HCT116 (cell line): Measurements from ENCODE around the gene LHPP. TPM values are rescaled to one million over a fixed set of nuclear protein-coding genes. Genes with fewer than 3 reads are reported as not detected.

Experiments
- ATAC-seq: fragments of 200-7000 bp; cut with Tn5 transposase; 2 replicates; pipeline ENCODE4 v1.9.1; 2020; ENCODE audit warnings: mild to moderate bottlenecking, moderate library complexity
- BruUV-seq: library from RNA; stranded (reverse); fragments of 400-500 nt; replicated peaks from 2 replicates; lab custom pipeline; 2021; lab: Mats Ljungman, UMichigan
- CTCF ChIA-PET: fragments of 300-600 bp; sonication (Branson Sonifier 250); formaldehyde crosslinking; loops from one replicate; lab custom pipeline; 2021; ENCODE audit warnings: antibody characterized with exemption; lab: Charles Lee
- POLR2A ChIA-PET: fragments of 300-600, 350-600 bp; sonication (Branson Sonifier 250); formaldehyde crosslinking; loops from one replicate; lab custom pipeline; 2021; ENCODE audit warnings: antibody characterized with exemption; lab: Charles Lee
- RAD21 ChIA-PET, 2 experiments: fragments of 300-600 bp; sonication (Branson Sonifier 250); formaldehyde crosslinking; loops; one replicate each; lab custom pipeline; 2023; ENCODE audit warnings: low total read pairs in 2 of 2; ENCODE audit not compliant: uncharacterized antibody in 2 of 2, unreplicated experiment in 2 of 2, low non-redundant PET in 1 of 2; lab: Charles Lee
- DNase-seq: peaks from one replicate; pipeline ENCODE4 v3.0.0-alpha.2; 2010; ENCODE audit warnings: low read depth, low spot score
- H2AFZ ChIP-seq: fragments of 200-600 bp; shearing (Covaris generic), sonication (generic); 2 replicates; pipeline ENCODE4 v1.6.1; 2017; ENCODE audit warnings: low read depth, mixed run types, mixed read lengths, antibody characterized with exemption, low read length; ENCODE audit not compliant: poor library complexity, severe bottlenecking
- H3K27ac ChIP-seq: 2 replicates; pipeline ENCODE4 v1.5.1; 2012; ENCODE audit warnings: low read depth, low read length
- H3K27me3 ChIP-seq: fragments of 200-600 bp; sonication (generic); 2 replicates; pipeline ENCODE4 v1.6.1; 2016; ENCODE audit warnings: mixed run types, low read length, mixed read lengths; ENCODE audit not compliant: insufficient read depth
- H3K36me3 ChIP-seq, 2 experiments: fragments of 200-500 bp in 1 of 2; fragments of 200-600 bp in 1 of 2; sonication (Bioruptor generic) in 1 of 2; sonication (generic) in 1 of 2; 2 replicates each; pipeline versions ENCODE4 v1.5.1 to v1.6.1; 2014 to 2016; ENCODE audit warnings: low read length in 2 of 2, inconsistent platforms in 1 of 2, mixed read lengths in 1 of 2, mixed run types in 1 of 2; ENCODE audit not compliant: insufficient read depth in 2 of 2, control insufficient read depth in 1 of 2
- H3K4me1 ChIP-seq, 2 experiments: fragments of 200-600 bp in 1 of 2; sonication (generic) in 1 of 2; 2 replicates each; pipeline versions ENCODE4 v1.5.1 to v1.6.1; 2012 to 2017; ENCODE audit warnings: low read length in 2 of 2, inconsistent platforms in 1 of 2, mild to moderate bottlenecking in 1 of 2, mixed read lengths in 1 of 2, mixed run types in 1 of 2, moderate library complexity in 1 of 2; ENCODE audit not compliant: insufficient read depth in 2 of 2, control insufficient read depth in 1 of 2
- H3K4me2 ChIP-seq: fragments of 200-600 bp; sonication (generic); 2 replicates; pipeline ENCODE4 v1.6.1; 2017; ENCODE audit warnings: mixed run types, low read length, mixed read lengths
- H3K4me3 ChIP-seq, 2 experiments: fragments of 200-600 bp in 1 of 2; sonication (generic) in 1 of 2; replicated peaks in 1 of 2; 2 replicates each; pipeline ENCODE4 v1.5.1; 2011 to 2016; ENCODE audit warnings: low read length in 2 of 2, control low read depth in 1 of 2, low read depth in 1 of 2, mild to moderate bottlenecking in 1 of 2, mixed read lengths in 1 of 2, mixed run types in 1 of 2
- H3K79me2 ChIP-seq: fragments of 200-600 bp; sonication (generic); 2 replicates; pipeline ENCODE4 v1.6.1; 2017; ENCODE audit warnings: mild to moderate bottlenecking, mixed run types, low read length, moderate library complexity, mixed read lengths; ENCODE audit not compliant: insufficient read depth
- H3K9ac ChIP-seq: fragments of 200-600 bp; sonication (generic); 2 replicates; pipeline ENCODE4 v1.6.1; 2016; ENCODE audit warnings: low read length, mixed read lengths
- H3K9me2 ChIP-seq: fragments of 200-600 bp; sonication (generic), shearing (Covaris generic); 2 replicates; pipeline ENCODE4 v1.6.1; 2017; ENCODE audit warnings: mixed run types, mild to moderate bottlenecking, moderate library complexity; ENCODE audit not compliant: insufficient read depth
- H3K9me3 ChIP-seq, 2 experiments: fragments of 200-500 bp in 1 of 2; fragments of 200-600 bp in 1 of 2; sonication (Bioruptor generic) in 1 of 2; sonication (generic) in 1 of 2; 2 replicates each; pipeline ENCODE4 v1.6.1; 2014 to 2017; ENCODE audit warnings: low read length in 2 of 2, mixed read lengths in 2 of 2, inconsistent platforms in 1 of 2, low read depth in 1 of 2, mild to moderate bottlenecking in 1 of 2, mixed run types in 1 of 2, moderate library complexity in 1 of 2; ENCODE audit not compliant: control insufficient read depth in 1 of 2, insufficient read depth in 1 of 2
- H4K20me1 ChIP-seq: fragments of 200-600 bp; sonication (generic), shearing (Covaris generic); 2 replicates; pipeline ENCODE4 v1.6.1; 2017; ENCODE audit warnings: mixed run types, mild to moderate bottlenecking, moderate library complexity; ENCODE audit not compliant: insufficient read depth
- CBX3 ChIP-seq: IDR thresholded peaks from 2 replicates; pipeline ENCODE4 v1.6.1; 2012; ENCODE audit warnings: low read depth
- CEBPB ChIP-seq: IDR thresholded peaks from 2 replicates; pipeline ENCODE4 v1.6.1; 2012; ENCODE audit warnings: low read depth
- EGR1 ChIP-seq: IDR thresholded peaks from 2 replicates; pipeline ENCODE4 v1.6.1; 2012; ENCODE audit warnings: low read depth
- ELF1 ChIP-seq: IDR thresholded peaks from 2 replicates; pipeline ENCODE4 v1.6.1; 2012; ENCODE audit warnings: low read depth, borderline replicate concordance
- EZH2 ChIP-seq: fragments of 200-600 bp; sonication (generic); IDR thresholded peaks from 2 replicates; pipeline ENCODE4 v1.6.1; 2017; ENCODE audit warnings: antibody characterized with exemption, mixed run types
- FOSL1 ChIP-seq: IDR thresholded peaks from 2 replicates; pipeline ENCODE4 v1.6.1; 2012; ENCODE audit warnings: low read depth
- POLR2A ChIP-seq: IDR thresholded peaks from 2 replicates; pipeline ENCODE4 v1.7.0; 2011; ENCODE audit warnings: borderline replicate concordance; ENCODE audit not compliant: insufficient read depth, insufficient read length; ENCODE audit errors: extremely low read depth
- RAD21 ChIP-seq: IDR thresholded peaks from 2 replicates; pipeline ENCODE4 v1.6.1; 2012; ENCODE audit warnings: low read depth, mild to moderate bottlenecking
- SIN3A ChIP-seq: IDR thresholded peaks from 2 replicates; pipeline ENCODE4 v1.6.1; 2012; ENCODE audit warnings: low read depth
- TCF7L2 ChIP-seq: IDR thresholded peaks from 2 replicates; pipeline ENCODE4 v1.7.0; 2011; ENCODE audit warnings: borderline replicate concordance, inconsistent platforms; ENCODE audit not compliant: insufficient read depth, insufficient read length; ENCODE audit errors: extremely low read depth
- ZNF274 ChIP-seq: fragments of 200-500 bp; sonication (Bioruptor generic); IDR thresholded peaks from 2 replicates; pipeline ENCODE4 v1.6.1; 2014; ENCODE audit warnings: mild to moderate bottlenecking, low read depth, low read length, inconsistent platforms
- intact Hi-C: fragments of 100-400 bp; cut with micrococcal nuclease; formaldehyde crosslinking; loops from 2 replicates; pipeline ENCODE4 v1.10.0; 2022
- total RNA-seq: library from RNA; stranded (reverse); gene quantifications from one replicate; pipeline ENCODE4 v1.2.1, GENCODE V29; 2021; ENCODE audit not compliant: unreplicated experiment
- TF ChIP-seq, protein P1 (sequence below), 3 experiments: fragments of 200-600 bp in 1 of 3; sonication (generic) in 1 of 3; IDR thresholded peaks in 2 of 3; conservative IDR thresholded peaks in 1 of 3; 2 replicates each; pipeline ENCODE4 v1.5.1; 2012 to 2017; ENCODE audit warnings: low read depth in 2 of 3, low read length in 2 of 3, antibody characterized with exemption in 1 of 3, borderline replicate concordance in 1 of 3, control low read depth in 1 of 3, mild to moderate bottlenecking in 1 of 3, mixed read lengths in 1 of 3, mixed run types in 1 of 3, moderate library complexity in 1 of 3; ENCODE audit not compliant: insufficient read depth in 1 of 3
- TF ChIP-seq, protein P2 (sequence below): IDR thresholded peaks from 2 replicates; pipeline ENCODE4 v1.6.1; 2011; ENCODE audit warnings: mild to moderate bottlenecking, low read length, moderate library complexity; ENCODE audit not compliant: insufficient replicate concordance; ENCODE audit errors: extremely low read depth
- TF ChIP-seq, protein P3 (sequence below): IDR thresholded peaks from 2 replicates; pipeline ENCODE4 v1.6.1; 2012; ENCODE audit warnings: low read depth

Gene LHPP
- total RNA-seq, 1 experiment from 2014 or later = 45.8 TPM

- no peak overlapping the region for H3K9ac ChIP-seq
- no peak overlapping the region for H3K4me2 ChIP-seq
- no peaks in the 10 kb centered on the region for H3K36me3 ChIP-seq
- intact Hi-C loops = no loop called here
- H3K27ac ChIP-seq = no peak overlapping the region
- H3K4me3 ChIP-seq = no peak overlapping the region
- POLR2A ChIA-PET = no interaction called here
- TF ChIP-seq FOSL1 (no peak), ELF1 (no peak), CEBPB (no peak), CBX3 (no peak), TCF7L2 (no peak), ZNF274 (no peak), EZH2 (no peak), RAD21 (no peak), EGR1 (no peak), SIN3A (no peak), POLR2A (no peak)
- TF ChIP-seq, protein P1, sequence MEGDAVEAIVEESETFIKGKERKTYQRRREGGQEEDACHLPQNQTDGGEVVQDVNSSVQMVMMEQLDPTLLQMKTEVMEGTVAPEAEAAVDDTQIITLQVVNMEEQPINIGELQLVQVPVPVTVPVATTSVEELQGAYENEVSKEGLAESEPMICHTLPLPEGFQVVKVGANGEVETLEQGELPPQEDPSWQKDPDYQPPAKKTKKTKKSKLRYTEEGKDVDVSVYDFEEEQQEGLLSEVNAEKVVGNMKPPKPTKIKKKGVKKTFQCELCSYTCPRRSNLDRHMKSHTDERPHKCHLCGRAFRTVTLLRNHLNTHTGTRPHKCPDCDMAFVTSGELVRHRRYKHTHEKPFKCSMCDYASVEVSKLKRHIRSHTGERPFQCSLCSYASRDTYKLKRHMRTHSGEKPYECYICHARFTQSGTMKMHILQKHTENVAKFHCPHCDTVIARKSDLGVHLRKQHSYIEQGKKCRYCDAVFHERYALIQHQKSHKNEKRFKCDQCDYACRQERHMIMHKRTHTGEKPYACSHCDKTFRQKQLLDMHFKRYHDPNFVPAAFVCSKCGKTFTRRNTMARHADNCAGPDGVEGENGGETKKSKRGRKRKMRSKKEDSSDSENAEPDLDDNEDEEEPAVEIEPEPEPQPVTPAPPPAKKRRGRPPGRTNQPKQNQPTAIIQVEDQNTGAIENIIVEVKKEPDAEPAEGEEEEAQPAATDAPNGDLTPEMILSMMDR (IDR thresholded peaks at IDR 0.05 in 2 of 3, conservative IDR thresholded peaks at IDR 0.05 in 1 of 3; ENCODE audit: borderline replicate concordance in 1 of 3, insufficient read depth in 1 of 3, low read depth in 2 of 3, low read length in 2 of 3) = no peak
- TF ChIP-seq, protein P2, sequence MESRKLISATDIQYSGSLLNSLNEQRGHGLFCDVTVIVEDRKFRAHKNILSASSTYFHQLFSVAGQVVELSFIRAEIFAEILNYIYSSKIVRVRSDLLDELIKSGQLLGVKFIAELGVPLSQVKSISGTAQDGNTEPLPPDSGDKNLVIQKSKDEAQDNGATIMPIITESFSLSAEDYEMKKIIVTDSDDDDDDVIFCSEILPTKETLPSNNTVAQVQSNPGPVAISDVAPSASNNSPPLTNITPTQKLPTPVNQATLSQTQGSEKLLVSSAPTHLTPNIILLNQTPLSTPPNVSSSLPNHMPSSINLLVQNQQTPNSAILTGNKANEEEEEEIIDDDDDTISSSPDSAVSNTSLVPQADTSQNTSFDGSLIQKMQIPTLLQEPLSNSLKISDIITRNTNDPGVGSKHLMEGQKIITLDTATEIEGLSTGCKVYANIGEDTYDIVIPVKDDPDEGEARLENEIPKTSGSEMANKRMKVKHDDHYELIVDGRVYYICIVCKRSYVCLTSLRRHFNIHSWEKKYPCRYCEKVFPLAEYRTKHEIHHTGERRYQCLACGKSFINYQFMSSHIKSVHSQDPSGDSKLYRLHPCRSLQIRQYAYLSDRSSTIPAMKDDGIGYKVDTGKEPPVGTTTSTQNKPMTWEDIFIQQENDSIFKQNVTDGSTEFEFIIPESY = no peak
- TF ChIP-seq, protein P3, sequence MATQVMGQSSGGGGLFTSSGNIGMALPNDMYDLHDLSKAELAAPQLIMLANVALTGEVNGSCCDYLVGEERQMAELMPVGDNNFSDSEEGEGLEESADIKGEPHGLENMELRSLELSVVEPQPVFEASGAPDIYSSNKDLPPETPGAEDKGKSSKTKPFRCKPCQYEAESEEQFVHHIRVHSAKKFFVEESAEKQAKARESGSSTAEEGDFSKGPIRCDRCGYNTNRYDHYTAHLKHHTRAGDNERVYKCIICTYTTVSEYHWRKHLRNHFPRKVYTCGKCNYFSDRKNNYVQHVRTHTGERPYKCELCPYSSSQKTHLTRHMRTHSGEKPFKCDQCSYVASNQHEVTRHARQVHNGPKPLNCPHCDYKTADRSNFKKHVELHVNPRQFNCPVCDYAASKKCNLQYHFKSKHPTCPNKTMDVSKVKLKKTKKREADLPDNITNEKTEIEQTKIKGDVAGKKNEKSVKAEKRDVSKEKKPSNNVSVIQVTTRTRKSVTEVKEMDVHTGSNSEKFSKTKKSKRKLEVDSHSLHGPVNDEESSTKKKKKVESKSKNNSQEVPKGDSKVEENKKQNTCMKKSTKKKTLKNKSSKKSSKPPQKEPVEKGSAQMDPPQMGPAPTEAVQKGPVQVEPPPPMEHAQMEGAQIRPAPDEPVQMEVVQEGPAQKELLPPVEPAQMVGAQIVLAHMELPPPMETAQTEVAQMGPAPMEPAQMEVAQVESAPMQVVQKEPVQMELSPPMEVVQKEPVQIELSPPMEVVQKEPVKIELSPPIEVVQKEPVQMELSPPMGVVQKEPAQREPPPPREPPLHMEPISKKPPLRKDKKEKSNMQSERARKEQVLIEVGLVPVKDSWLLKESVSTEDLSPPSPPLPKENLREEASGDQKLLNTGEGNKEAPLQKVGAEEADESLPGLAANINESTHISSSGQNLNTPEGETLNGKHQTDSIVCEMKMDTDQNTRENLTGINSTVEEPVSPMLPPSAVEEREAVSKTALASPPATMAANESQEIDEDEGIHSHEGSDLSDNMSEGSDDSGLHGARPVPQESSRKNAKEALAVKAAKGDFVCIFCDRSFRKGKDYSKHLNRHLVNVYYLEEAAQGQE = no peak
- TF ChIP-seq, all 23 proteins: peak for 0
- Histone ChIP-seq H3K9me2 (no peaks in the 10 kb centered on the region), H2AFZ (no peak overlapping the region), H3K9me3 (no peaks in the 10 kb centered on the region), H3K79me2 (no peaks in the 10 kb centered on the region), H3K27me3 (no peaks in the 10 kb centered on the region), H4K20me1 (no peaks in the 10 kb centered on the region), H3K4me1 (peaks cover 8 to 9% of the 10 kb centered on the region in 2 experiments; a peak in 2 of 4 replicates)
- DNase-seq (no peak), ATAC-seq (no peak)
- ChIA-PET CTCF (no interaction called here), RAD21 (no interaction called here)
- no TSS peak for BruUV-seq
These were observed 140.0 kb downstream of the LHPP start for GRCh38 chr10:124601431-124602120.
